Osteoblast (primary cell): ENCODE data around the gene SREK1. TPM values are rescaled to one million over a fixed set of nuclear protein-coding genes. Genes with fewer than 3 reads are reported as not detected.

Experiments used
- DNase-seq: peaks from one replicate; pipeline ENCODE4 v3.0.0; 2011; ENCODE audit warnings: low spot score, mixed read lengths; ENCODE audit not compliant: insufficient read length; ENCODE audit errors: missing footprints
- H2AFZ ChIP-seq: 2 replicates; pipeline ENCODE4 v1.6.0; 2011; ENCODE audit warnings: mild to moderate bottlenecking, low read length
- H3K27ac ChIP-seq: 2 replicates; pipeline ENCODE4 v1.5.1; 2011; ENCODE audit warnings: mild to moderate bottlenecking, low read depth, low read length, moderate library complexity
- H3K27me3 ChIP-seq: 2 replicates; pipeline ENCODE4 v1.6.0; 2012; ENCODE audit warnings: mild to moderate bottlenecking, control low read depth, inconsistent platforms, low read length, moderate library complexity; ENCODE audit not compliant: insufficient read depth
- H3K36me3 ChIP-seq: 2 replicates; pipeline ENCODE4 v1.5.1; 2011; ENCODE audit warnings: mild to moderate bottlenecking, low read length, control low read depth, moderate library complexity; ENCODE audit not compliant: insufficient read depth
- H3K4me1 ChIP-seq: 2 replicates; pipeline ENCODE4 v1.5.1; 2011; ENCODE audit warnings: mild to moderate bottlenecking, low read length, control low read depth, moderate library complexity; ENCODE audit not compliant: insufficient read depth
- H3K4me2 ChIP-seq: 2 replicates; pipeline ENCODE4 v1.6.0; 2011; ENCODE audit warnings: mild to moderate bottlenecking, low read length; ENCODE audit not compliant: insufficient read depth
- H3K4me3 ChIP-seq: fragments of 200-600 bp; sonication (generic); 3 replicates; pipeline ENCODE4 v1.5.1; 2012; ENCODE audit warnings: mild to moderate bottlenecking, low read length, inconsistent platforms; ENCODE audit not compliant: insufficient read depth
- H3K79me2 ChIP-seq: 2 replicates; pipeline ENCODE4 v1.6.0; 2012; ENCODE audit warnings: mild to moderate bottlenecking, low read length, control low read depth, inconsistent platforms; ENCODE audit not compliant: insufficient read depth
- H3K9me3 ChIP-seq: 2 replicates; pipeline ENCODE4 v1.5.1; 2011; ENCODE audit warnings: low read depth, low read length, control low read depth
- H4K20me1 ChIP-seq: 2 replicates; pipeline ENCODE4 v1.6.0; 2012; ENCODE audit warnings: mild to moderate bottlenecking, low read length, control low read depth; ENCODE audit not compliant: insufficient read depth
- CTCF ChIP-seq: IDR thresholded peaks from 2 replicates; pipeline ENCODE4 v1.5.1; 2011; ENCODE audit warnings: mild to moderate bottlenecking, low read depth, low read length, moderate library complexity; ENCODE audit errors: extremely low read depth
- total RNA-seq: library from RNA; depleted of rRNA; stranded (reverse); fragments of >200 nt; gene quantifications from 2 replicates; pipeline ENCODE4 v1.2.3, GENCODE V29; 2012

The SREK1 gene
- total RNA-seq, result 81.6 and 86.5 TPM in 2 replicates

GRCh38 chr5:66144074-66144833 lies at the start of gene SREK1:
Gene SREK1 (plus strand): TSS chr5:66144300. CDS start chr5:66144377, 77 bp downstream.
- Histone ChIP-seq H3K9me3 (no peaks in the 10 kb centered on the region), H3K36me3 (no peaks in the 10 kb centered on the region), H3K4me1 (peaks cover 22% of the 10 kb centered on the region), H3K79me2 (peaks cover 48% of the 10 kb centered on the region), H4K20me1 (peaks cover 27% of the 10 kb centered on the region), H3K27ac (peak within 1 kb of the TSS; percentile 98), H3K27me3 (no peaks in the 10 kb centered on the region), H3K4me3 (peak within 1 kb of the TSS; percentile 98), H2AFZ (peak within 1 kb of the TSS; percentile 98), H3K4me2 (peak within 1 kb of the TSS; percentile 96)
- no peak for TF ChIP-seq CTCF
- DNase-seq, result peak; percentile 99

GRCh38 chr5:66100851-66101250 lies 43.2 kb upstream of the SREK1 start:
- Histone ChIP-seq H3K4me3 (no peak overlapping the region), H3K27me3 (no peaks in the 10 kb centered on the region), H4K20me1 (no peaks in the 10 kb centered on the region), H2AFZ (no peak overlapping the region), H3K4me2 (no peak overlapping the region), H3K36me3 (peaks cover 4% of the 10 kb centered on the region), H3K9me3 (peaks cover 8% of the 10 kb centered on the region), H3K79me2 (no peaks in the 10 kb centered on the region), H3K4me1 (no peaks in the 10 kb centered on the region), H3K27ac (no peak overlapping the region)
- TF ChIP-seq CTCF, result no peak
- no peak for DNase-seq

GRCh38 chr5:66113160-66113559 lies 30.9 kb upstream of the SREK1 start:
- Histone ChIP-seq H3K27me3 (no peaks in the 10 kb centered on the region), H3K27ac (no peak overlapping the region), H3K36me3 (no peaks in the 10 kb centered on the region), H3K79me2 (no peaks in the 10 kb centered on the region), H3K4me3 (no peak overlapping the region), H4K20me1 (no peaks in the 10 kb centered on the region), H3K9me3 (peaks cover 3% of the 10 kb centered on the region), H3K4me2 (no peak overlapping the region), H3K4me1 (no peaks in the 10 kb centered on the region), H2AFZ (no peak overlapping the region)
- no peak for TF ChIP-seq CTCF
- DNase-seq, result no peak

GRCh38 chr5:66118304-66118703 lies 25.8 kb upstream of the SREK1 start:
- Histone ChIP-seq H3K4me3 (no peak overlapping the region), H4K20me1 (no peaks in the 10 kb centered on the region), H3K79me2 (no peaks in the 10 kb centered on the region), H3K4me1 (peaks cover 9% of the 10 kb centered on the region), H3K36me3 (no peaks in the 10 kb centered on the region), H3K27ac (no peak overlapping the region), H3K9me3 (no peaks in the 10 kb centered on the region), H3K27me3 (no peaks in the 10 kb centered on the region), H3K4me2 (no peak overlapping the region), H2AFZ (no peak overlapping the region)
- DNase-seq, result no peak
- no peak for TF ChIP-seq CTCF
